Body of pancreas (tissue), 4 donors: Measurements from ENCODE around the gene MRE11. TPM values are rescaled to one million over a fixed set of nuclear protein-coding genes. Genes with fewer than 3 reads are reported as not detected.

ENCODE experiments used
- ATAC-seq: fragments of 150-250 bp; one replicate; pipeline ENCODE4 v1.9.1; 2016
- DNase-seq, 4 donors: peaks; one replicate each; pipeline ENCODE4 v3.0.0-alpha.2; 2019
- H3K27ac ChIP-seq, 4 donors: fragments of 200-600 bp; sonication (generic); 1 replicate in 3 of 4; 2 replicates in 1 of 4; pipeline versions ENCODE4 v1.5.1 to v1.6.1; 2016 to 2019; ENCODE audit warnings: mild to moderate bottlenecking in 1 of 4, mixed read lengths in 1 of 4, moderate library complexity in 1 of 4
- H3K27me3 ChIP-seq, 2 donors: fragments of 200-600 bp; sonication (generic); one replicate each; pipeline ENCODE4 v1.6.0; 2016; ENCODE audit warnings: mild to moderate bottlenecking in 1 of 2
- H3K36me3 ChIP-seq, 2 donors: fragments of 200-600 bp; sonication (generic); replicated peaks in 1 of 2; 2 replicates each; pipeline ENCODE4 v1.5.1; 2016; ENCODE audit warnings: low read depth in 2 of 2; ENCODE audit not compliant: insufficient read depth in 1 of 2
- H3K4me1 ChIP-seq: fragments of 200-600 bp; sonication (generic); one replicate; pipeline ENCODE4 v1.6.0; 2016
- H3K4me3 ChIP-seq, 2 donors: fragments of 200-600 bp; sonication (generic); 1 replicate in 1 of 2; 2 replicates in 1 of 2; pipeline ENCODE4 v1.5.1; 2016 to 2019
- H3K9me3 ChIP-seq, 3 donors: fragments of 200-600 bp; sonication (generic); 1 replicate in 2 of 3; 2 replicates in 1 of 3; pipeline ENCODE4 v1.5.1; 2016
- CTCF ChIP-seq, 7 experiments: fragments of 450-650 bp in 4 of 7; fragments of 200-600 bp in 3 of 7; sonication (generic) in 3 of 7; IDR thresholded peaks; one replicate each; pipeline ENCODE4 v1.5.1; 2016 to 2019; ENCODE audit warnings: antibody characterized with exemption in 7 of 7
- POLR2A ChIP-seq, 3 donors: fragments of 450-650 bp; IDR thresholded peaks; one replicate each; pipeline ENCODE4 v1.6.1; 2016; ENCODE audit warnings: antibody characterized with exemption in 3 of 3, mild to moderate bottlenecking in 2 of 3
- WGBS, 2 donors: methylation state at CpG; one replicate each; pipeline ENCODE4 v1.1.5; 2017; 5-methylcytosine and 5-hydroxymethylcytosine counted together
- intact Hi-C: fragments of 100-400 bp; cut with DNase I; formaldehyde crosslinking; loops from one replicate; pipeline ENCODE4 v1.15.1; 2023
- total RNA-seq, 2 donors: library from RNA; depleted of rRNA; stranded (reverse); fragments of >200 nt; gene quantifications; one replicate each; pipeline ENCODE4 v1.1.0, GENCODE V29; 2016

The MRE11 gene
- total RNA-seq, 2 donors from 2014 or later = 9.2 to 18.9 TPM

DNA sequence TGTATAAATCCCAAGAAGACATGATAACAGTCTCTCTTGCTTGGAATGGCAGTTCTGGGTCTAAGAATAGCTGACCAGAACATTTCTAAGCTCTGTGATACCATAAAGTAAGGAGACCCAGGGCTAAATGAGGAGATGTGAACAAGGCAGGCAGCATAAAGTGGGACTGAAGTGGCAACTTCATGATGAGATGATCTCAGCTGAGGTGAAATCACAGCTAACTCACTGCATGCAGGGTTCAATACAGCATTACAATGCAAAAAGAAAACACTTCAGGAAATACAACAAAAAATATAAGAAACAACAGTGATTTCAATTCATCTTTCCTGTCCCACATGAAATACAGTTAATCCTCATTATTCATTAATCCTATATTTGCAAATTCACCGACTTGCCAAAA, 44.6 kb downstream of the MRE11 start:
- no peak overlapping the region for H3K4me3 ChIP-seq
- no peaks in the 10 kb centered on the region for H3K9me3 ChIP-seq
- H3K36me3 ChIP-seq = peaks cover 0 to 4% of the 10 kb centered on the region in 2 donors
- 27 to 30% methylated on average over 1 of the region's 1 CpG for WGBS, 2 donors
- intact Hi-C loops = no loop called here
- H3K27ac ChIP-seq = no peak overlapping the region
- H3K27me3 ChIP-seq = no peaks in the 10 kb centered on the region
- DNase-seq = no peak
- no peak for TF ChIP-seq POLR2A (IDR thresholded peaks at IDR 0.05)
- no peak for TF ChIP-seq CTCF (IDR thresholded peaks at IDR 0.05)
- peaks cover 9% of the 10 kb centered on the region for H3K4me1 ChIP-seq
- no peak for ATAC-seq

- intact Hi-C loops = no loop called here
- H3K9me3 ChIP-seq = no peaks in the 10 kb centered on the region
- ATAC-seq (no peak), DNase-seq (no peak)
- H3K4me3 ChIP-seq = no peak overlapping the region
- H3K27ac ChIP-seq = no peak overlapping the region
- no peaks in the 10 kb centered on the region for H3K27me3 ChIP-seq
- H3K36me3 ChIP-seq = peaks cover 0 to 4% of the 10 kb centered on the region in 2 donors
- 85 to 95% methylated on average over 4 of the region's 4 CpGs for WGBS, 2 donors
- TF ChIP-seq POLR2A (IDR thresholded peaks at IDR 0.05) (no peak), CTCF (IDR thresholded peaks at IDR 0.05) (no peak)
- peaks cover 9% of the 10 kb centered on the region for H3K4me1 ChIP-seq
Measured at GRCh38 chr11:94447149-94447548, 46.5 kb downstream of the MRE11 start.

DNA sequence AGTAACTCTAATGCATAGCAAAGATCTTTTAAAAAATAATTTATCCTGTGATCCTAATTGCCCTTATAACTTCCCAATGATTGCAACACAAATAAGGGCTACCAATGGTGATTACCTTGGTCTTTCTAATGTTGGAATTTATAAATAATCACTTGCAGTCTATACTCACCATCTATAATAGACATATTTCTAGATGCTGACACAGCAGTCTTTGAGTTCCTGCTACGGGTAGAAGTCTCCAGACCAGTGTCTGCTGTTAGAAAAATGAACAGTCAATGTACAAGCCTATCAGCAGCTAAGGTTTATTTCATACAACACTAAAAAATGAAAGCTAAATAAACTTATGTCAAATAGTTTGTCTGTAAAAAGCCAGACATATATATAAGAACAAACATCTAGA, 48.0 kb downstream of the MRE11 start:
- TF ChIP-seq POLR2A (IDR thresholded peaks at IDR 0.05) (no peak), CTCF (IDR thresholded peaks at IDR 0.05) (no peak)

DNA sequence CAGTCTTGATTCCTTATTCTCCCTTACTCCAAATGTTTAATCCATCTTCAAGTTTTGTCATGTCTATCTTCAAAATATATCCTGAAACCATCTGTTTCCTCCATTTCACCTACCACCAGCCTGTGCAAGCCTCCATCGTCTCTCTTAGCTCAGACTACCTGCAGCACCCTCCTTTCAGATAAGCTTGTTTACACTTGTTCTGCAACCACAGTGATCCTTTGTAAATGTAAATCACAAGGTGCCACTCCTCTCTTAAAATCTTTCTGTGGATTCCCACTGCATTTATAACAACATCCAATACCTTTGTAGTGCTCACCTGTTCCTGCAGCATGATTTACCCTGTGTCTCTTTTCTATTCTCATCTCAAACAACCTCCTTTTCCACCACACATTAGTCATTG, 60.6 kb downstream of the MRE11 start:
- Histone ChIP-seq H3K27me3 (no peaks in the 10 kb centered on the region), H3K27ac (no peak overlapping the region), H3K36me3 (peaks cover 0 to 19% of the 10 kb centered on the region in 2 donors), H3K4me1 (no peaks in the 10 kb centered on the region), H3K9me3 (no peaks in the 10 kb centered on the region), H3K4me3 (no peak overlapping the region)
- DNase-seq (no peak), ATAC-seq (no peak)
- WGBS, 2 donors = 14 to 30% methylated on average over 1 of the region's 1 CpG
- no peak for TF ChIP-seq POLR2A (IDR thresholded peaks at IDR 0.05)
- TF ChIP-seq CTCF (IDR thresholded peaks at IDR 0.05) = no peak
- intact Hi-C loops = no loop called here

More for the DNA sequence above, 48.0 kb downstream of the MRE11 start:
- no peaks in the 10 kb centered on the region for H3K9me3 ChIP-seq
- peaks cover 0 to 7% of the 10 kb centered on the region in 2 donors for H3K36me3 ChIP-seq
- 90 to 94% methylated on average over 1 of the region's 1 CpG for WGBS, 2 donors
- no peak for DNase-seq
- peaks cover 9% of the 10 kb centered on the region for H3K4me1 ChIP-seq
- intact Hi-C loops = no loop called here
- H3K27ac ChIP-seq = no peak overlapping the region
- no peak for ATAC-seq
- H3K4me3 ChIP-seq = no peak overlapping the region
- H3K27me3 ChIP-seq = no peaks in the 10 kb centered on the region

DNA sequence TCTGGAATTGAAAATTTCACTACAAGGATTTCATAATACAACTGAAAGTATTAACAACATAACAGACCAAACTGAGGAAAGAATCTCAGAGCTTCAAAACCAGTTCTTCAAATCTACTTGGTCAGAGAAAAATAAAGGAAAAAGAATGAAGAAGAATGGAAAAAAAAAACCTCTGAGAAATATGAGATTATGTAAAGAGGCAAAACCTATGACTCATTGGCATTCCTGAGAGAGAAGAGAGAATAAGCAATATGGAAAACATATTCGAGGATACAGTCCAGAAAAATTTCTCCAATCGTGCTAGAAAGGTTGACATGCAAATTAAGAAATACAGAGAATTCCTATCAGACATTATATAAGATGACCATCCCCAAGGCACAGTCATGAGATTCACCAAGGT, 69.0 kb downstream of the MRE11 start:
- no peak for ATAC-seq
- 82 to 83% methylated on average over 2 of the region's 2 CpGs for WGBS, 2 donors
- intact Hi-C loops = no loop called here

More for the DNA sequence above, 69.0 kb downstream of the MRE11 start:
- H3K27ac ChIP-seq = no peak overlapping the region
- no peak for TF ChIP-seq CTCF (IDR thresholded peaks at IDR 0.05)
- no peak for TF ChIP-seq POLR2A (IDR thresholded peaks at IDR 0.05)
- no peaks in the 10 kb centered on the region for H3K9me3 ChIP-seq
- no peak overlapping the region for H3K4me3 ChIP-seq
- H3K27me3 ChIP-seq = no peaks in the 10 kb centered on the region
- H3K36me3 ChIP-seq = peaks cover 0 to 10% of the 10 kb centered on the region in 2 donors
- H3K4me1 ChIP-seq = no peaks in the 10 kb centered on the region
- DNase-seq = no peak
